Measurements from ENCODE around the gene ARHGEF39. TPM values are rescaled to one million over a fixed set of nuclear protein-coding genes. Genes with fewer than 3 reads are reported as not detected.

ARHGEF39 gene
- total RNA-seq, 1 donor from 2014 or later, result 1.0 TPM

DNA sequence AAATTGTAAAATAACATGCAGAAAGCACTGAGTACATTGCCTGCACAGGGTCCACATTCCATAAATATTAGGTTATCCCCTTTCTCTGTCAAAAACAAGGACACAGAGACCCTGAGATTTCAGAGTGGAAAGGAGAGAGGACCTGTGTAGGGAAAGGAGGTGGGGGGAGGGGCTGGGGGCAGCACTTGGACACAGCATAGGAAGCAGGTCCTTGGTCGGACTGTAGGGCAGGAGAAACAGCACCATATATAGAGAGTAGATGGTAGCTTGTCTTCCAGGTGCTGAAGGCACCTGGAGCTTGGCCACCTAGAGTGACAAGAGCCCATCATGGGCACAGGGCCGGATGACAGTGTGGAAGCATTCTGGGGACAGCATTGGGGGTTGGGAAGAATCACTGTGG lies 22.3 kb upstream of the ARHGEF39 start:
- DNase-seq (ENCODE audit: low read depth) (no peak), FAIRE-seq (no peak)
- peak overlapping the region; percentile 100 for H3K4me2 ChIP-seq (ENCODE audit: low read length)
- no peaks in the 10 kb centered on the region for H3K9me3 Mint-ChIP-seq (ENCODE audit: unreplicated experiment)
- peaks cover 64% of the 10 kb centered on the region for H3K4me1 ChIP-seq (ENCODE audit: insufficient read depth, low read length)
- H3K36me3 Mint-ChIP-seq (ENCODE audit: low read depth, unreplicated experiment), result peaks cover 32% of the 10 kb centered on the region
- peak overlapping the region; percentile 96 for H3K9ac ChIP-seq (ENCODE audit: low read length)
- H3K9me3 ChIP-seq (ENCODE audit: insufficient read depth, low read depth, low read length), result no peaks in the 10 kb centered on the region
- H3K27me3 ChIP-seq (ENCODE audit: insufficient read depth, low read length), result no peaks in the 10 kb centered on the region
- peaks cover 55% of the 10 kb centered on the region for H3K36me3 ChIP-seq (ENCODE audit: insufficient read depth, low read length)
- H3K27me3 Mint-ChIP-seq (ENCODE audit: low read depth, unreplicated experiment), result no peaks in the 10 kb centered on the region
- H2AFZ ChIP-seq (ENCODE audit: low read depth, low read length), result no peak overlapping the region
- peak overlapping the region; percentile 88 for H3K27ac Mint-ChIP-seq (ENCODE audit: unreplicated experiment)
- TF ChIP-seq, protein P1, sequence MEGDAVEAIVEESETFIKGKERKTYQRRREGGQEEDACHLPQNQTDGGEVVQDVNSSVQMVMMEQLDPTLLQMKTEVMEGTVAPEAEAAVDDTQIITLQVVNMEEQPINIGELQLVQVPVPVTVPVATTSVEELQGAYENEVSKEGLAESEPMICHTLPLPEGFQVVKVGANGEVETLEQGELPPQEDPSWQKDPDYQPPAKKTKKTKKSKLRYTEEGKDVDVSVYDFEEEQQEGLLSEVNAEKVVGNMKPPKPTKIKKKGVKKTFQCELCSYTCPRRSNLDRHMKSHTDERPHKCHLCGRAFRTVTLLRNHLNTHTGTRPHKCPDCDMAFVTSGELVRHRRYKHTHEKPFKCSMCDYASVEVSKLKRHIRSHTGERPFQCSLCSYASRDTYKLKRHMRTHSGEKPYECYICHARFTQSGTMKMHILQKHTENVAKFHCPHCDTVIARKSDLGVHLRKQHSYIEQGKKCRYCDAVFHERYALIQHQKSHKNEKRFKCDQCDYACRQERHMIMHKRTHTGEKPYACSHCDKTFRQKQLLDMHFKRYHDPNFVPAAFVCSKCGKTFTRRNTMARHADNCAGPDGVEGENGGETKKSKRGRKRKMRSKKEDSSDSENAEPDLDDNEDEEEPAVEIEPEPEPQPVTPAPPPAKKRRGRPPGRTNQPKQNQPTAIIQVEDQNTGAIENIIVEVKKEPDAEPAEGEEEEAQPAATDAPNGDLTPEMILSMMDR (IDR thresholded peaks at IDR 0.05; ENCODE audit: insufficient read depth, low read depth, low read length), result no peak
- no peak for TF ChIP-seq EZH2 (IDR thresholded peaks at IDR 0.05; ENCODE audit: insufficient read depth, low read length)
- peaks cover 67% of the 10 kb centered on the region for H3K79me2 ChIP-seq (ENCODE audit: insufficient read depth, low read length)
- peaks cover 74% of the 10 kb centered on the region for H4K20me1 ChIP-seq (ENCODE audit: insufficient read depth, low read length)
- H3K27ac ChIP-seq (ENCODE audit: low read depth, low read length), result peak overlapping the region; percentile 44
- H3K4me3 Mint-ChIP-seq (ENCODE audit: unreplicated experiment), result peak overlapping the region; percentile 94
- H3K4me3 ChIP-seq (ENCODE audit: insufficient read depth, low read depth, low read length), result peak overlapping the region; percentile 97
- H3K4me1 Mint-ChIP-seq (ENCODE audit: low read depth, unreplicated experiment), result peaks cover 49% of the 10 kb centered on the region

DNA sequence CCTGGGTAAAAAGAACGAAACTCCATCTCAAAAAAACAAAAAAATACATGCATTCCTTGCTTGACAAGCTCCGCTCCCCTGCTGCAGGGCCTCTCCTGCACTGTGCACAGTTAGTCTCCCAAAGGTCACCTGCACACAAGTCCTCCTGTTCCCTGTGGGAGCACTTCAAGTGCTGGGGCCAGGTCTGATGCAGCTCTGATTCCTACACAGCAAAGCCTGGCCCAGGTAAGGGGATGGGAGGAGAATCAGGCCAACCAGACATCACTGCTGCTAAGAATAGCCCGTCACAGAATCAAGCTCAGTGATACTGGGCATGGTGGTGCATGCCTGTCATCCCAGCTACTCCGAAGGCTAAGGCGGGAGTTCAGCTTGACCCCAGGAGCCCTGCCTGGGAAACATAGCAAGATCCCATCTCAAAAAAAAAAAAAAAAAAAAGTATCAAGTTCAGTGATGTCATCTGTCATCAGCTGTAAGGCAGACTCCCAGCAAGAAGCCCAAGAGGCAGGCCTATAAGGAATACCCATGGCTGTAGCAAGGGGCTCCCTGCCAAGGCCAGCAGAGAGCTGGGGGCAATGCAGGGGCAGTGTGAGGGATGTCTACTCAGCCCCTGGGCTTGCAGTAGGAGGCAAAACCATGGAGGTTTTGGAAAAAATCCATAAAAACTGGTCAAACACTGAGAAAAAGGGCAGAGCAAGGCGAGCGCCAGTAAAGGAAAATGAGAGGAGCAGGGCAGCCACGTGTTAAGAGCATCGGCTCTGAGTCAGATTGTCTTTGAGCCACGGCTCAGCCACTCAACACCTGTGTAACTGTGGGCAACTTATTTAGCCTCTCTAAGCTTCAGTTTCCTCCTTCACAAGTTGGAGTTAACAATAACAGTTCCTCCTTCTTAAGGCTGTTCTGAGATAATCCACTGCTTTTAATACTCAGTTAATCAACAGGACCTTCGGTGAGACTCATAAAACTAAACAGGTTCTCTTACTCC lies 21.5 kb upstream of the ARHGEF39 start:
- H3K4me3 ChIP-seq (ENCODE audit: insufficient read depth, low read depth, low read length), result peak overlapping the region; percentile 97
- H3K27me3 ChIP-seq (ENCODE audit: insufficient read depth, low read length), result no peaks in the 10 kb centered on the region
- no peak overlapping the region for H2AFZ ChIP-seq (ENCODE audit: low read depth, low read length)
- no peaks in the 10 kb centered on the region for H3K27me3 Mint-ChIP-seq (ENCODE audit: low read depth, unreplicated experiment)
- H3K27ac ChIP-seq (ENCODE audit: low read depth, low read length), result peak overlapping the region; percentile 17
- H3K79me2 ChIP-seq (ENCODE audit: insufficient read depth, low read length), result peaks cover 67% of the 10 kb centered on the region
- DNase-seq (ENCODE audit: low read depth) (peak; percentile 53), FAIRE-seq (no peak)
- H3K9ac ChIP-seq (ENCODE audit: low read length), result peak overlapping the region; percentile 96
- H4K20me1 ChIP-seq (ENCODE audit: insufficient read depth, low read length), result peaks cover 82% of the 10 kb centered on the region
- no peaks in the 10 kb centered on the region for H3K9me3 Mint-ChIP-seq (ENCODE audit: unreplicated experiment)
- no peak for TF ChIP-seq EZH2 (IDR thresholded peaks at IDR 0.05; ENCODE audit: insufficient read depth, low read length)
- TF ChIP-seq, protein P1 (IDR thresholded peaks at IDR 0.05; ENCODE audit: insufficient read depth, low read depth, low read length), result no peak
- peak overlapping the region; percentile 100 for H3K4me2 ChIP-seq (ENCODE audit: low read length)
- peak overlapping the region; percentile 94 for H3K4me3 Mint-ChIP-seq (ENCODE audit: unreplicated experiment)
- H3K9me3 ChIP-seq (ENCODE audit: insufficient read depth, low read depth, low read length), result no peaks in the 10 kb centered on the region
- peak overlapping the region; percentile 81 for H3K27ac Mint-ChIP-seq (ENCODE audit: unreplicated experiment)
- peaks cover 36% of the 10 kb centered on the region for H3K36me3 Mint-ChIP-seq (ENCODE audit: low read depth, unreplicated experiment)
- H3K36me3 ChIP-seq (ENCODE audit: insufficient read depth, low read length), result peaks cover 58% of the 10 kb centered on the region
- peaks cover 57% of the 10 kb centered on the region for H3K4me1 Mint-ChIP-seq (ENCODE audit: low read depth, unreplicated experiment)
- peaks cover 65% of the 10 kb centered on the region for H3K4me1 ChIP-seq (ENCODE audit: insufficient read depth, low read length)
